Endothelial cell of umbilical vein (primary cell): Measurements from ENCODE around the gene CPNE2.

ENCODE experiments used
- CTCF ChIP-seq, 2 donors: IDR thresholded peaks; 1 replicate in 1 of 2; 2 replicates in 1 of 2; pipeline ENCODE4 v1.5.1; 2011; ENCODE audit warnings: low read length in 2 of 2, mild to moderate bottlenecking in 2 of 2, moderate library complexity in 2 of 2, control low read depth in 1 of 2, inconsistent platforms in 1 of 2, low read depth in 1 of 2; ENCODE audit not compliant: insufficient read depth in 1 of 2; ENCODE audit errors: extremely low read depth in 1 of 2
- EZH2 ChIP-seq: IDR thresholded peaks from 2 replicates; pipeline ENCODE4 v1.6.1; 2012; ENCODE audit warnings: borderline replicate concordance, low read depth, mild to moderate bottlenecking, moderate library complexity, low read length, inconsistent platforms; ENCODE audit not compliant: severe bottlenecking
- POLR2A ChIP-seq: IDR thresholded peaks from 2 replicates; pipeline ENCODE4 v1.6.1; 2012; ENCODE audit warnings: low read depth, mild to moderate bottlenecking, control low read depth, low read length

GRCh38 chr16:57058291-57058861 is 34.0 kb upstream of the CPNE2 start:
- TF ChIP-seq CTCF (IDR thresholded peaks at IDR 0.05; ENCODE audit: extremely low read depth in 1 of 2, insufficient read depth in 1 of 2, low read depth in 1 of 2, low read length in 2 of 2) (no peak), POLR2A (no peak), EZH2 (no peak)
